Activated naive CD4-positive, alpha-beta T cell treated with anti-CD3 and anti-CD28 coated beads, Interleukin-2, amount 50 U/mL, for 24 hours (primary cell): Measurements from ENCODE around the gene IFNLR1.

Source experiments
- H3K27ac Mint-ChIP-seq: one replicate; pipeline ENCODE4 v1.8.0; 2021; ENCODE audit warnings: mild to moderate bottlenecking, mixed read lengths
- H3K27me3 Mint-ChIP-seq: one replicate; pipeline ENCODE4 v1.8.0; 2021; ENCODE audit warnings: mixed read lengths
- H3K36me3 Mint-ChIP-seq: one replicate; pipeline ENCODE4 v1.8.0; 2021; ENCODE audit warnings: mixed read lengths
- H3K4me1 Mint-ChIP-seq: one replicate; pipeline ENCODE4 v1.8.0; 2021; ENCODE audit warnings: mixed read lengths
- H3K4me3 Mint-ChIP-seq: one replicate; pipeline ENCODE4 v1.8.0; 2021; ENCODE audit warnings: mild to moderate bottlenecking, mixed read lengths
- H3K9me3 Mint-ChIP-seq: one replicate; pipeline ENCODE4 v1.8.0; 2021; ENCODE audit warnings: mixed read lengths

IFNLR1 gene

GRCh38 chr1:24172598-24172997, 14.5 kb downstream of the IFNLR1 start:
- Mint-ChIP-seq H3K36me3 (peaks cover 3% of the 10 kb centered on the region), H3K27me3 (no peaks in the 10 kb centered on the region), H3K4me1 (no peaks in the 10 kb centered on the region), H3K27ac (no peak overlapping the region), H3K4me3 (no peak overlapping the region), H3K9me3 (no peaks in the 10 kb centered on the region)

GRCh38 chr1:24169286-24169685, 17.8 kb downstream of the IFNLR1 start:
- Mint-ChIP-seq H3K4me1 (no peaks in the 10 kb centered on the region), H3K9me3 (no peaks in the 10 kb centered on the region), H3K36me3 (peaks cover 6% of the 10 kb centered on the region), H3K27ac (no peak overlapping the region), H3K4me3 (no peak overlapping the region), H3K27me3 (no peaks in the 10 kb centered on the region)

GRCh38 chr1:24168245-24168644, 18.8 kb downstream of the IFNLR1 start:
- Mint-ChIP-seq H3K36me3 (peaks cover 6% of the 10 kb centered on the region), H3K9me3 (no peaks in the 10 kb centered on the region), H3K4me1 (no peaks in the 10 kb centered on the region), H3K4me3 (no peak overlapping the region), H3K27ac (no peak overlapping the region), H3K27me3 (no peaks in the 10 kb centered on the region)

GRCh38 chr1:24167008-24167407, 20.1 kb downstream of the IFNLR1 start:
- Mint-ChIP-seq H3K4me1 (peaks cover 4% of the 10 kb centered on the region), H3K36me3 (peaks cover 3% of the 10 kb centered on the region), H3K9me3 (no peaks in the 10 kb centered on the region), H3K27ac (no peak overlapping the region), H3K4me3 (no peak overlapping the region), H3K27me3 (no peaks in the 10 kb centered on the region)

GRCh38 chr1:24165500-24165899, 21.6 kb downstream of the IFNLR1 start:
- Mint-ChIP-seq H3K27ac (no peak overlapping the region), H3K36me3 (peaks cover 3% of the 10 kb centered on the region), H3K4me3 (no peak overlapping the region), H3K27me3 (no peaks in the 10 kb centered on the region), H3K9me3 (no peaks in the 10 kb centered on the region), H3K4me1 (peaks cover 4% of the 10 kb centered on the region)

- peaks cover 4% of the 10 kb centered on the region for H3K4me1 Mint-ChIP-seq
- H3K36me3 Mint-ChIP-seq: peaks cover 3% of the 10 kb centered on the region
- no peaks in the 10 kb centered on the region for H3K9me3 Mint-ChIP-seq
- H3K4me3 Mint-ChIP-seq: no peak overlapping the region
- no peak overlapping the region for H3K27ac Mint-ChIP-seq
- H3K27me3 Mint-ChIP-seq: no peaks in the 10 kb centered on the region
These were observed 23.1 kb downstream of the IFNLR1 start for GRCh38 chr1:24164004-24164403.

- no peak overlapping the region for H3K27ac Mint-ChIP-seq
- H3K27me3 Mint-ChIP-seq: no peaks in the 10 kb centered on the region
These were observed 24.9 kb downstream of the IFNLR1 start for GRCh38 chr1:24162201-24162600.

GRCh38 chr1:24161270-24161669, 25.8 kb downstream of the IFNLR1 start:
- no peaks in the 10 kb centered on the region for H3K9me3 Mint-ChIP-seq
- H3K27ac Mint-ChIP-seq: no peak overlapping the region
- H3K36me3 Mint-ChIP-seq: peaks cover 3% of the 10 kb centered on the region
- H3K27me3 Mint-ChIP-seq: no peaks in the 10 kb centered on the region
- H3K4me1 Mint-ChIP-seq: peaks cover 4% of the 10 kb centered on the region
- H3K4me3 Mint-ChIP-seq: no peak overlapping the region

More at GRCh38 chr1:24162201-24162600, 24.9 kb downstream of the IFNLR1 start:
- Mint-ChIP-seq H3K36me3 (peaks cover 3% of the 10 kb centered on the region), H3K9me3 (no peaks in the 10 kb centered on the region), H3K4me1 (peaks cover 4% of the 10 kb centered on the region), H3K4me3 (no peak overlapping the region)

- no peak overlapping the region for H3K27ac Mint-ChIP-seq
- H3K36me3 Mint-ChIP-seq: no peaks in the 10 kb centered on the region
- H3K27me3 Mint-ChIP-seq: no peaks in the 10 kb centered on the region
- H3K9me3 Mint-ChIP-seq: no peaks in the 10 kb centered on the region
- H3K4me3 Mint-ChIP-seq: no peak overlapping the region
- peaks cover 4% of the 10 kb centered on the region for H3K4me1 Mint-ChIP-seq
These were observed 27.7 kb downstream of the IFNLR1 start for GRCh38 chr1:24159366-24159765.

- H3K4me3 Mint-ChIP-seq: no peak overlapping the region
- peaks cover 4% of the 10 kb centered on the region for H3K4me1 Mint-ChIP-seq
- H3K27me3 Mint-ChIP-seq: peaks cover 3% of the 10 kb centered on the region
- no peak overlapping the region for H3K27ac Mint-ChIP-seq
- H3K9me3 Mint-ChIP-seq: no peaks in the 10 kb centered on the region
- no peaks in the 10 kb centered on the region for H3K36me3 Mint-ChIP-seq
These were observed 29.1 kb downstream of the IFNLR1 start for GRCh38 chr1:24157918-24158481.

- H3K36me3 Mint-ChIP-seq: no peaks in the 10 kb centered on the region
- no peaks in the 10 kb centered on the region for H3K4me1 Mint-ChIP-seq
- no peak overlapping the region for H3K27ac Mint-ChIP-seq
- peaks cover 7% of the 10 kb centered on the region for H3K27me3 Mint-ChIP-seq
- H3K9me3 Mint-ChIP-seq: no peaks in the 10 kb centered on the region
- H3K4me3 Mint-ChIP-seq: no peak overlapping the region
These were observed 30.4 kb downstream of the IFNLR1 start for GRCh38 chr1:24156542-24157260.

- H3K27ac Mint-ChIP-seq: no peak overlapping the region
- peaks cover 13% of the 10 kb centered on the region for H3K4me1 Mint-ChIP-seq
- no peak overlapping the region for H3K4me3 Mint-ChIP-seq
- H3K36me3 Mint-ChIP-seq: no peaks in the 10 kb centered on the region
- H3K9me3 Mint-ChIP-seq: no peaks in the 10 kb centered on the region
- peaks cover 19% of the 10 kb centered on the region for H3K27me3 Mint-ChIP-seq
These were observed 31.9 kb downstream of the IFNLR1 start for GRCh38 chr1:24155011-24155782.

GRCh38 chr1:24154215-24154614, 32.9 kb downstream of the IFNLR1 start:
- H3K36me3 Mint-ChIP-seq: no peaks in the 10 kb centered on the region
- no peak overlapping the region for H3K27ac Mint-ChIP-seq
- no peak overlapping the region for H3K4me3 Mint-ChIP-seq
- H3K9me3 Mint-ChIP-seq: no peaks in the 10 kb centered on the region
- peaks cover 19% of the 10 kb centered on the region for H3K27me3 Mint-ChIP-seq
- peaks cover 19% of the 10 kb centered on the region for H3K4me1 Mint-ChIP-seq

GRCh38 chr1:24152631-24153494, 34.2 kb downstream of the IFNLR1 start:
- H3K36me3 Mint-ChIP-seq: no peaks in the 10 kb centered on the region
- no peak overlapping the region for H3K27ac Mint-ChIP-seq
- H3K9me3 Mint-ChIP-seq: no peaks in the 10 kb centered on the region
- peaks cover 19% of the 10 kb centered on the region for H3K4me1 Mint-ChIP-seq
- peaks cover 20% of the 10 kb centered on the region for H3K27me3 Mint-ChIP-seq
- no peak overlapping the region for H3K4me3 Mint-ChIP-seq

GRCh38 chr1:24151175-24151533, 35.9 kb downstream of the IFNLR1 start:
- Mint-ChIP-seq H3K4me1 (peaks cover 19% of the 10 kb centered on the region), H3K27ac (no peak overlapping the region), H3K9me3 (no peaks in the 10 kb centered on the region), H3K27me3 (peaks cover 20% of the 10 kb centered on the region), H3K4me3 (peak overlapping the region; percentile 65), H3K36me3 (no peaks in the 10 kb centered on the region)
